Measurements from ENCODE around the gene CASP6. TPM values are rescaled to one million over a fixed set of nuclear protein-coding genes. Genes with fewer than 3 reads are reported as not detected.

The CASP6 gene
- total RNA-seq, 4 donors from 2014 or later, result 11.2 to 20.0 (median 15.6) TPM

DNA sequence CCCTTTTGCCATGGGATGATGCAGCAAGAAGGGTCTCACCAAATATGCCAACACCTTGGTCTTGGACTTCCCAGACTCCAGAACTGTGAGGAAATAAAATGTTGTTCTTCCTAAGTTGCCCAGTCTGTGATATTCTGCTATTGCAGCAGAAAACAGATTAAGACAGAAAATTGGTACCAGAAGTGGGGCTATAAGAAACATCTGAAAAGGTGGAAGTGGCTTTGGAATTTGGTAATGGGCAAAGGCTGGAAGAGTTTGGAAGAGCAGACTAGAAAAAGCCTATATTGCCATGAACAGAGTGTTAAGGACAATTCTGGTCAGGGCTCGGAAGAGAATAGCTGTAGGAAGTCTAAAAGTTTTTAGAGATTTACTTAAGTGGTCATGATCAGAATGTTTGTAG, 27.4 kb downstream of the CASP6 start:
- H3K36me3 ChIP-seq, result peaks cover 0 to 4% of the 10 kb centered on the region in 2 donors
- TF ChIP-seq, protein P1, sequence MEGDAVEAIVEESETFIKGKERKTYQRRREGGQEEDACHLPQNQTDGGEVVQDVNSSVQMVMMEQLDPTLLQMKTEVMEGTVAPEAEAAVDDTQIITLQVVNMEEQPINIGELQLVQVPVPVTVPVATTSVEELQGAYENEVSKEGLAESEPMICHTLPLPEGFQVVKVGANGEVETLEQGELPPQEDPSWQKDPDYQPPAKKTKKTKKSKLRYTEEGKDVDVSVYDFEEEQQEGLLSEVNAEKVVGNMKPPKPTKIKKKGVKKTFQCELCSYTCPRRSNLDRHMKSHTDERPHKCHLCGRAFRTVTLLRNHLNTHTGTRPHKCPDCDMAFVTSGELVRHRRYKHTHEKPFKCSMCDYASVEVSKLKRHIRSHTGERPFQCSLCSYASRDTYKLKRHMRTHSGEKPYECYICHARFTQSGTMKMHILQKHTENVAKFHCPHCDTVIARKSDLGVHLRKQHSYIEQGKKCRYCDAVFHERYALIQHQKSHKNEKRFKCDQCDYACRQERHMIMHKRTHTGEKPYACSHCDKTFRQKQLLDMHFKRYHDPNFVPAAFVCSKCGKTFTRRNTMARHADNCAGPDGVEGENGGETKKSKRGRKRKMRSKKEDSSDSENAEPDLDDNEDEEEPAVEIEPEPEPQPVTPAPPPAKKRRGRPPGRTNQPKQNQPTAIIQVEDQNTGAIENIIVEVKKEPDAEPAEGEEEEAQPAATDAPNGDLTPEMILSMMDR (IDR thresholded peaks at IDR 0.05), result no peak
- no peak for TF ChIP-seq EP300 (IDR thresholded peaks at IDR 0.05)
- no peak for TF ChIP-seq POLR2A (IDR thresholded peaks at IDR 0.05)
- TF ChIP-seq POLR2AphosphoS5 (IDR thresholded peaks at IDR 0.05), result no peak
- H3K9me3 ChIP-seq, result peaks cover 0 to 5% (median 0%) of the 10 kb centered on the region in 3 donors
- no peaks in the 10 kb centered on the region for H3K4me1 ChIP-seq
- H3K27ac ChIP-seq, result no peak overlapping the region
- 92 to 100% methylated on average over 1 of the region's 1 CpG for WGBS, 2 donors (ENCODE audit: low coverage in 1 of 2)
- no peaks in the 10 kb centered on the region for H3K27me3 ChIP-seq
- ATAC-seq, result no peak
- no peak overlapping the region for H3K4me3 ChIP-seq

DNA sequence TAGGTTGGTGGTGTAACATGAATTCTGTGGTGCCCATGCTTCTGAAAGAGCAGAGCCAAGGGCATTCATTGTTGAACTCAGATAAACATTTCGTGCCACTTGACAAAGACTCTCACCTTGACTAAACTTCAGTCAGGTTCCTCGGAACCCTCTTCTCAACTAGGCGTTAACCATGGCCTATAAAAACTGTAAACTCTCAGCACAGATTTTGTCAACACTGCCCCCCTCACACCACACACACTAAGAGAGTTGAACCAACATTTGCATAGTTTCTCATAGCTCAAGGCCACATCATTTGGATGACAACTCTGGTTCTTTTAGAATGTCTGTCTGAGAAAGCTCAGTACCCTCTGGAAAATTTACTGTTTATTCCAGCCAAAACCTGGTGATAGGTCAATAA, 28.1 kb downstream of the CASP6 start:
- WGBS, 2 donors (ENCODE audit: low coverage in 1 of 2), result 69 to 94% methylated on average over 3 of the region's 3 CpGs
- H3K4me3 ChIP-seq, result no peak overlapping the region
- TF ChIP-seq POLR2A (IDR thresholded peaks at IDR 0.05) (no peak), POLR2AphosphoS5 (IDR thresholded peaks at IDR 0.05) (no peak), EP300 (IDR thresholded peaks at IDR 0.05) (no peak)
- TF ChIP-seq, protein P1 (IDR thresholded peaks at IDR 0.05), result no peak
- no peaks in the 10 kb centered on the region for H3K27me3 ChIP-seq
- peaks cover 0 to 5% (median 0%) of the 10 kb centered on the region in 3 donors for H3K9me3 ChIP-seq
- peaks cover 0 to 4% of the 10 kb centered on the region in 2 donors for H3K36me3 ChIP-seq
- H3K4me1 ChIP-seq, result no peaks in the 10 kb centered on the region
- ATAC-seq, result no peak
- no peak overlapping the region for H3K27ac ChIP-seq

DNA sequence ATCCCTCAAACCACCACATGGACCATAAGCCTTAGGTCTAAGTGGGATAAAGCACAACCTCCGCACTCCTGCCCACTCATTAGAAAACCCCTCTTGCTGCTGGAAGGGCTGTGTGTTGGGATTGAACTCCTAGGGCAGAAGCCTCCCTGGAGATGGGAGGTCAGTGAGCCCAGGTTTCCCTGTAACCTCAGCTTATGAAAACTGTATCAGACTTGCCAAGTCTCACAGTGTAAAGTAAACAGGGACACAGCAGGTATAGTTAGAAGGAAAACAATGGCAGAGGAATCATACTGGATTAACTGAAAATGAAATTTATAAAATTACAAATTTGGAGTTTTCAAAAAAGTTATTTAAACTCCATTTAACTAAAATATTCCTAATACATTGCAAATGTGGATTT, 29.9 kb downstream of the CASP6 start:
- no peak for TF ChIP-seq POLR2A (IDR thresholded peaks at IDR 0.05)
- TF ChIP-seq, protein P1 (IDR thresholded peaks at IDR 0.05), result no peak
- no peak for TF ChIP-seq EP300 (IDR thresholded peaks at IDR 0.05)
- no peak for TF ChIP-seq POLR2AphosphoS5 (IDR thresholded peaks at IDR 0.05)
- ATAC-seq, result no peak
- peaks cover 0 to 5% (median 0%) of the 10 kb centered on the region in 3 donors for H3K9me3 ChIP-seq
- no peak overlapping the region for H3K27ac ChIP-seq
- no peak overlapping the region for H3K4me3 ChIP-seq
- peaks cover 0 to under 1% of the 10 kb centered on the region in 2 donors for H3K36me3 ChIP-seq
- H3K27me3 ChIP-seq, result no peaks in the 10 kb centered on the region
- 100% methylated on average over 1 of the region's 1 CpG; no CpG with 5 or more reads in 1 of the 2 donors for WGBS, 2 donors (ENCODE audit: low coverage in 1 of 2)
- H3K4me1 ChIP-seq, result no peaks in the 10 kb centered on the region

DNA sequence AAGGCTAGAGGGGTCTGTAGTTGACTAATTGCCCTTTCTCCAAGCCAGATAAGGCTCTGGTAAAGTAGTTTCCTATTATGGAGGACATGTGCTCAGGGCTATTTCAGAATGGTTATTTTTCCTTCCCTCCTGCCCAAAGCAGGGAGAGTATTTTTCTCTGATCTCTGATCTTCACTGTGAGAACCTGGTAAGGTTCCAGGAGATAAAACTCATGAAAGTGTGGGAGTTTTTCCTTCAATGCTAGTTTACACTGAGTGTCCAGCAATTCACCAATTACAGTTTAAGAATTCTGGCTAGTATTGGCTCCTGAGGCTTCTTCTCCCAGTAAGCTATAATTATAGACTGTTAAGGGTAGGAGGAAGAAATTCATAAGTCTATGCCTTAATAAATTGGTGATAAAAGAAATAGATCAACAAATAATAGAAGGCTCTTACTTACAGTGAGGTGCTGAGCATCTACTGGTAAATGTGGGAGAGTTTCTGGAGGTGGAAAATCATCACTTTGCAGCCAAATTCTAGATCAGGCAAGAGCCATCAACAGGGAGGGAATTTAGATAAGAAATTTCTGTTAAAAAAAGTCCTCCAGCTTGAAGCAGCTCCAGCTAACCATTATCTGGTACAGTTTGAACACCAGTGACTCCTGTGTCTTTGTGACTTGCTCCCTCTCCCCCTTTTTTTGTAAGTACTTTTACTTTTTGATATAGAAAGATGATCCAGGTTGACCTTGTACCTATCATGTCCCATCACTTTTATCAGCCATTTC, 30.9 kb downstream of the CASP6 start:
- H3K4me3 ChIP-seq, result no peak overlapping the region
- H3K9me3 ChIP-seq, result peaks cover 0 to 5% (median 0%) of the 10 kb centered on the region in 3 donors
- no peak for TF ChIP-seq POLR2AphosphoS5 (IDR thresholded peaks at IDR 0.05)
- H3K27me3 ChIP-seq, result no peaks in the 10 kb centered on the region
- no peak for ATAC-seq
- no peaks in the 10 kb centered on the region for H3K4me1 ChIP-seq
- no peak overlapping the region for H3K27ac ChIP-seq
- no peaks in the 10 kb centered on the region for H3K36me3 ChIP-seq

DNA sequence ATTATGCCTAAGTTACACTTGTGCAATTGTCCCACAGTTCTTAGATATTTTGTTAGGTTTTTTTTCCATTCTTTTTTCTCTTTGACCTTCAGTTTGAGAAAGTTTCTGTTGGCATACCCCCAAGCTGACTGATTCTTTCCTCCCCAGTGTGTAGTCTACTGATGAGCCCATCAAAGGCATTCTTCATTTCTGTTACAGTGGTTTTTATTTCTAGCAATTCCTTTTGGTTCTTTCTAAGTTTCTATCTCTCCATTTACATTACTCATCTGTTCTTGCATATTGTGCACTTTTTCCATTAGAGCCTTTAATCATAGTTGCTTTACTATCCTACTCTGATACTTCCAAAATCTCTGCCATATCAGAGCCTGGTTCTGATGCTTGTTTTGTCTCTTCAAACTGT, 31.9 kb downstream of the CASP6 start:
- no peaks in the 10 kb centered on the region for H3K4me1 ChIP-seq
- H3K9me3 ChIP-seq, result peaks cover 0 to 5% (median 0%) of the 10 kb centered on the region in 3 donors
- no peak overlapping the region for H3K4me3 ChIP-seq
- no peak for ATAC-seq
- H3K36me3 ChIP-seq, result no peaks in the 10 kb centered on the region
- TF ChIP-seq, protein P1 (IDR thresholded peaks at IDR 0.05), result no peak
- TF ChIP-seq POLR2A (IDR thresholded peaks at IDR 0.05) (no peak), POLR2AphosphoS5 (IDR thresholded peaks at IDR 0.05) (no peak), EP300 (IDR thresholded peaks at IDR 0.05) (no peak)
- no peaks in the 10 kb centered on the region for H3K27me3 ChIP-seq
- no peak overlapping the region for H3K27ac ChIP-seq
